Gastroesophageal sphincter (tissue), 4 donors: ENCODE results near the gene ECI2. TPM values are rescaled to one million over a fixed set of nuclear protein-coding genes. Genes with fewer than 3 reads are reported as not detected.

Experiments used
- ATAC-seq: fragments of 150-250 bp; one replicate; pipeline ENCODE4 v1.9.1; 2016; ENCODE audit warnings: mild to moderate bottlenecking, moderate library complexity
- H3K27ac ChIP-seq, 4 donors: fragments of 200-600 bp; sonication (generic) in 3 of 4; 1 replicate in 3 of 4; 2 replicates in 1 of 4; pipeline ENCODE4 v1.5.1; 2016 to 2019
- H3K27me3 ChIP-seq: fragments of 200-600 bp; sonication (generic); one replicate; pipeline ENCODE4 v1.5.1; 2019
- H3K36me3 ChIP-seq, 2 donors: fragments of 200-600 bp; sonication (generic); one replicate each; pipeline ENCODE4 v1.5.1; 2019; ENCODE audit warnings: control low read depth in 1 of 2
- H3K4me1 ChIP-seq, 3 donors: fragments of 200-600 bp; sonication (generic); 1 replicate in 2 of 3; 2 replicates in 1 of 3; pipeline ENCODE4 v1.5.1; 2016 to 2019; ENCODE audit warnings: control low read depth in 2 of 3
- H3K4me3 ChIP-seq, 2 donors: fragments of 200-600 bp; sonication (generic); one replicate each; pipeline ENCODE4 v1.5.1; 2019; ENCODE audit warnings: mild to moderate bottlenecking in 1 of 2, moderate library complexity in 1 of 2
- H3K9me3 ChIP-seq, 3 donors: fragments of 200-600 bp; sonication (generic); one replicate each; pipeline ENCODE4 v1.5.1; 2017 to 2019; ENCODE audit warnings: control low read depth in 2 of 3
- EP300 ChIP-seq: sonication (generic); formaldehyde crosslinking; IDR thresholded peaks from one replicate; pipeline ENCODE4 v1.6.1; 2017; ENCODE audit warnings: antibody characterized with exemption, mild to moderate bottlenecking
- POLR2A ChIP-seq, 2 donors: fragments of 450-650 bp; IDR thresholded peaks; one replicate each; pipeline ENCODE4 v1.6.1; 2017; ENCODE audit warnings: antibody characterized with exemption in 2 of 2, mild to moderate bottlenecking in 2 of 2, moderate library complexity in 1 of 2
- POLR2AphosphoS5 ChIP-seq: sonication (generic); formaldehyde crosslinking; IDR thresholded peaks from one replicate; pipeline ENCODE4 v1.6.1; 2017; ENCODE audit warnings: antibody characterized with exemption
- WGBS, 2 donors: methylation state at CpG; one replicate each; pipeline ENCODE4 v1.1.5; 2018; ENCODE audit warnings: low coverage in 1 of 2; 5-methylcytosine and 5-hydroxymethylcytosine counted together
- total RNA-seq, 4 donors: library from RNA; depleted of rRNA; stranded (reverse); fragments of >200 nt; gene quantifications; one replicate each; pipeline ENCODE4 v1.1.0, GENCODE V29; 2016
- TF ChIP-seq, protein P1 (sequence below), 4 experiments: fragments of 200-600 bp in 2 of 4; fragments of 450-650 bp in 2 of 4; sonication (generic) in 1 of 4; IDR thresholded peaks; one replicate each; pipeline ENCODE4 v1.5.1; 2017 to 2019; ENCODE audit warnings: antibody characterized with exemption in 4 of 4, mild to moderate bottlenecking in 2 of 4, moderate library complexity in 2 of 4

The ECI2 gene
- total RNA-seq, 4 donors from 2014 or later: 44.0 to 87.3 (median 46.9) TPM

DNA sequence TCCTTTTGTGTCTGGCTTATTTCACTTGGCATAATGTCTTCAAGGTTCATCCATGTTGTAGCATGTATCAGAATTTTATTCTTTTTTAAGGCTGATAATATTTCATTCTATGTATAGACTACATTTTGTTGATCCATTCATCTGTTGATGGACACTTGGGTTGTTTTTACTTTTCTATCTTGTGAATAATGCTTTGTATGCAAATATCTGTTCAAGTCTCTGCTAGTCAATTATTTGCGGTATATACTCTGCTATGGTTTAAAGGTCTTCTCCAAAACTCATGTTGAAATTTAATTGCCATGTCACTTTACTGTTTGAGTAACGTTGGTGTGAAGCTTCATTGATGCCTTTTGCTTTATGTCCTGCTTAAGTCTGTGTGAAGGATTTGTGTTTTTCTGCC lies 27.5 kb downstream of the ECI2 start:
- Histone ChIP-seq H3K27ac (no peak overlapping the region), H3K36me3 (no peaks in the 10 kb centered on the region), H3K4me1 (peaks cover 0 to 22% (median 6%) of the 10 kb centered on the region in 3 donors), H3K9me3 (peaks cover 0 to 6% (median 0%) of the 10 kb centered on the region in 3 donors), H3K4me3 (no peak overlapping the region), H3K27me3 (no peaks in the 10 kb centered on the region)
- WGBS, 2 donors: 73 to 77% methylated on average over 2 of the region's 2 CpGs
- no peak for ATAC-seq
- TF ChIP-seq POLR2A (IDR thresholded peaks at IDR 0.05) (no peak), POLR2AphosphoS5 (no peak), EP300 (no peak)
- TF ChIP-seq, protein P1, sequence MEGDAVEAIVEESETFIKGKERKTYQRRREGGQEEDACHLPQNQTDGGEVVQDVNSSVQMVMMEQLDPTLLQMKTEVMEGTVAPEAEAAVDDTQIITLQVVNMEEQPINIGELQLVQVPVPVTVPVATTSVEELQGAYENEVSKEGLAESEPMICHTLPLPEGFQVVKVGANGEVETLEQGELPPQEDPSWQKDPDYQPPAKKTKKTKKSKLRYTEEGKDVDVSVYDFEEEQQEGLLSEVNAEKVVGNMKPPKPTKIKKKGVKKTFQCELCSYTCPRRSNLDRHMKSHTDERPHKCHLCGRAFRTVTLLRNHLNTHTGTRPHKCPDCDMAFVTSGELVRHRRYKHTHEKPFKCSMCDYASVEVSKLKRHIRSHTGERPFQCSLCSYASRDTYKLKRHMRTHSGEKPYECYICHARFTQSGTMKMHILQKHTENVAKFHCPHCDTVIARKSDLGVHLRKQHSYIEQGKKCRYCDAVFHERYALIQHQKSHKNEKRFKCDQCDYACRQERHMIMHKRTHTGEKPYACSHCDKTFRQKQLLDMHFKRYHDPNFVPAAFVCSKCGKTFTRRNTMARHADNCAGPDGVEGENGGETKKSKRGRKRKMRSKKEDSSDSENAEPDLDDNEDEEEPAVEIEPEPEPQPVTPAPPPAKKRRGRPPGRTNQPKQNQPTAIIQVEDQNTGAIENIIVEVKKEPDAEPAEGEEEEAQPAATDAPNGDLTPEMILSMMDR (IDR thresholded peaks at IDR 0.05): no peak

DNA sequence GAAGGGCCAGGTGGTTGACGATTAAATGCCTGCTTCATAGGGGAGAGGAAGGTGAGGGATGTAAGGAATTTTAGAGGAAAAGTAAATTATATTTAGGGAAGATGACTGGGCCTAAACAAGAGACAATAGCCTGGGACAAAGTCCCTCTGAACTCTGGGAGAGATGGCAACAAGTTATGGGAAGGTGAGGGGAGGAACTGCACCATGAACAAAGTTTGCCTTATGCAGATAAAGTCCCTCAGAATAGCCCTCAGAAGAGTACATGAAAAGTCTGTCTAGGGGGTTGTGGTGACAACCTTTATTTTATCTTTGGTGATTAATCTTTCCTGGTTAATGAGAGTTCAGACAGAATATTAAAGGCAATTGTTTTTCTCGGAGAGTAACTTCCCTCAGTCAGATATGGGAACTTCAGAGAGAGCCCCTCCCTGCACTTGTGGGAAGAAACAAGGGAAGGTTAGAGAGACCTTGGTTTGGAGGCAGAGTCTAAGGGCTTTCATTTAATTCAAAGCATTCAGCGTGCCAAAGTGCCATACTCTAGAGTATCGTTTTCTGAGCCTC lies 29.3 kb downstream of the ECI2 start:
- WGBS, 2 donors: 75 to 81% methylated on average over 4 of the region's 4 CpGs
- peaks cover 0 to 22% (median 6%) of the 10 kb centered on the region in 3 donors for H3K4me1 ChIP-seq
- TF ChIP-seq POLR2A (IDR thresholded peaks at IDR 0.05) (no peak), EP300 (no peak), POLR2AphosphoS5 (no peak)
- TF ChIP-seq, protein P1 (IDR thresholded peaks at IDR 0.05): no peak
- no peaks in the 10 kb centered on the region for H3K36me3 ChIP-seq
- H3K27me3 ChIP-seq: no peaks in the 10 kb centered on the region
- H3K27ac ChIP-seq: no peak overlapping the region
- no peak for ATAC-seq
- H3K4me3 ChIP-seq: no peak overlapping the region
- no peaks in the 10 kb centered on the region for H3K9me3 ChIP-seq

DNA sequence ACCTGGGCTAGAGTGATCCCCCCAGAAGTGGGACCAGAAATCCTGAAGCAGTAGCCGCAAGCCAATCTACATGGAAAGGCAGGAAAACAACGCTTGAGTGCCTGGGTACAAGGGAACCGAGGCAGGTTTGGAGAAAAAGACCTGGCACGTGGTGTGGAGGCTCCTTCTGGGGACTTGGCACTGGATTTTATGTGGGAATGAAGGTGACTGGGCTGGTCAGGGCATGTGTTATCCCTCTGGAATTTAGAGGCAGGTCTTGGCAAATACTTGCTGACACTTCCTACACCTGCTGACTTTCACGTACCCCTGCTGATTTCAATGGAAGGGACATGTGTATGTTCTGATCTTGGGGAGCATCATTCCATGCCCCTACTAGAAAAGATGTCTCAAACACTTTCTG lies 31.4 kb downstream of the ECI2 start:
- TF ChIP-seq POLR2AphosphoS5 (no peak), EP300 (no peak), POLR2A (IDR thresholded peaks at IDR 0.05) (no peak)
- TF ChIP-seq, protein P1 (IDR thresholded peaks at IDR 0.05): no peak
- WGBS, 2 donors: 88 to 96% methylated on average over 4 of the region's 5 CpGs
- peaks cover 0 to 5% (median 0%) of the 10 kb centered on the region in 3 donors for H3K4me1 ChIP-seq
- no peak overlapping the region for H3K4me3 ChIP-seq
- no peaks in the 10 kb centered on the region for H3K9me3 ChIP-seq
- H3K36me3 ChIP-seq: no peaks in the 10 kb centered on the region
- H3K27me3 ChIP-seq: no peaks in the 10 kb centered on the region
- no peak for ATAC-seq
- no peak overlapping the region for H3K27ac ChIP-seq

DNA sequence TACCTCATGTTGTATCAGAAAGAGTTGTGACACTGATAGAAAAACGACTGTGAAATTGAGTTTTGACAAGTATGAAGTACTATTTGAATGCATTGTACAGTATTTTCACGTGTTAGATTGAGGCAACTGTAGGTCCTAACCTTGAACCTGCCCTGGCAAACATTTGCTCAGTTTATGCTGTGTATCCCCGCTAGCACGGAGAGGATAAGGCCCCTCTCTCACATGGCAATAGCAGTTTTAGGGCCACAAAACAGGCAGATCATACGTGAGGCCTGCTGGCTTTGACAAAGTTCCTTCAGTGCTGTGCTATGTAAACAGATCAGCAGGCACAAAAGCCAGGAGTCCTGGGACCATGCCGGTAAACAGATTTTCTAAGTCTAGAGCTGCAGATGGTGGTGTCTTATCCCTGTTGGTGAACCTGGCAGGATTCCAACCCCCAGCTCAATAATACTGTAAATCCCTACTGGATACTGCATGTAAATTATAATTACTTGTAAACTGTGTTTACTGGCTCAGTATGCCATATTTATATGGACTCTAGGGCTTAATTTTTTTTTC lies 32.6 kb downstream of the ECI2 start:
- no peaks in the 10 kb centered on the region for H3K27me3 ChIP-seq
- TF ChIP-seq, protein P1 (IDR thresholded peaks at IDR 0.05): no peak
- TF ChIP-seq POLR2A (IDR thresholded peaks at IDR 0.05) (no peak), EP300 (no peak), POLR2AphosphoS5 (no peak)
- 25 to 58% methylated on average over 1 to 6 of the region's 6 CpGs for WGBS, 2 donors
- H3K4me3 ChIP-seq: no peak overlapping the region
- no peak for ATAC-seq
- H3K4me1 ChIP-seq: no peaks in the 10 kb centered on the region
- no peaks in the 10 kb centered on the region for H3K36me3 ChIP-seq
- no peaks in the 10 kb centered on the region for H3K9me3 ChIP-seq
- H3K27ac ChIP-seq: no peak overlapping the region

DNA sequence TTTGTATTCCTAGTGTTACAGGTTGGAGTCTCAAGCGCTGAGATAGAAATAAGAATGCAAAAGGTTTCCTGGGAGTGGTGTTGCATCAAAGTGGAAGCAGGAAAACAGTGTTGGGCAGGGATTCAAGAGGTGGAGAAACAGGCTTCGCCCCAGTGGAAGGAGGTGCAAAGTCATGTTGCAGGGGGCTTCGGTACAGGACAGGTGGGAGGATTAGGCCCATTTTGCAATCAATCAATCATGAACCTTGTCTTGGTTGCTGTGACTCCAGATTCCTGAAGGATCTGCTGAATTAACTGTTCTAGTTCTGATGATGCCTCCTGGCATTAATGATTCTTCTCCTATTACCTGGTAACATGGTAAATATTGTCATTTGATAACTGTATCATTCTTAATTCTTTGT lies 34.1 kb downstream of the ECI2 start:
- ATAC-seq: no peak
- WGBS, 2 donors: 71 to 77% methylated on average over 3 of the region's 3 CpGs
- H3K4me1 ChIP-seq: no peaks in the 10 kb centered on the region
- H3K4me3 ChIP-seq: no peak overlapping the region
- TF ChIP-seq POLR2AphosphoS5 (no peak), POLR2A (IDR thresholded peaks at IDR 0.05) (no peak), EP300 (no peak)
- TF ChIP-seq, protein P1 (IDR thresholded peaks at IDR 0.05): no peak
- H3K9me3 ChIP-seq: no peaks in the 10 kb centered on the region
- H3K27me3 ChIP-seq: no peaks in the 10 kb centered on the region
- H3K36me3 ChIP-seq: no peaks in the 10 kb centered on the region
- H3K27ac ChIP-seq: no peak overlapping the region
